Adrenal gland (tissue), 12 donors: ENCODE data around the gene SPAG16. TPM values are rescaled to one million over a fixed set of nuclear protein-coding genes. Genes with fewer than 3 reads are reported as not detected.

Source experiments
- DNase-seq, 7 donors: peaks; one replicate each; pipeline ENCODE4 v3.0.0-alpha.2; 2019 to 2020
- H3K27ac ChIP-seq, 5 donors: fragments of 200-600 bp; sonication (generic) in 4 of 5; 1 replicate in 3 of 5; 2 replicates in 2 of 5; pipeline versions ENCODE4 v1.5.1 to v1.8.0; 2016 to 2020; ENCODE audit warnings: mild to moderate bottlenecking in 1 of 5
- H3K27me3 ChIP-seq: fragments of 200-600 bp; 2 replicates; pipeline ENCODE4 v1.8.0; 2021
- H3K36me3 ChIP-seq, 2 donors: fragments of 200-600 bp; replicated peaks in 1 of 2; 1 replicate in 1 of 2; 2 replicates in 1 of 2; pipeline versions ENCODE4 v1.5.1 to v1.8.0; 2018 to 2022
- H3K4me1 ChIP-seq, 2 donors: fragments of 200-600 bp; replicated peaks in 1 of 2; 1 replicate in 1 of 2; 2 replicates in 1 of 2; pipeline versions ENCODE4 v1.5.1 to v1.8.0; 2018 to 2021
- H3K4me3 ChIP-seq, 4 donors: fragments of 200-600 bp; sonication (generic) in 3 of 4; one replicate each; pipeline ENCODE4 v1.5.1; 2016 to 2018
- H3K9me3 ChIP-seq, 3 donors: fragments of 200-600 bp; sonication (generic) in 1 of 3; replicated peaks in 1 of 3; 1 replicate in 2 of 3; 2 replicates in 1 of 3; pipeline versions ENCODE4 v1.5.1 to v1.8.0; 2016 to 2021
- CTCF ChIP-seq, 6 experiments: fragments of 450-650 bp in 4 of 6; fragments of 200-600 bp in 2 of 6; sonication (generic) in 1 of 6; IDR thresholded peaks; 1 replicate in 5 of 6; 2 replicates in 1 of 6; pipeline versions ENCODE4 v1.5.1 to v1.8.0; 2016 to 2021; ENCODE audit warnings: antibody characterized with exemption in 6 of 6, mild to moderate bottlenecking in 2 of 6, moderate library complexity in 1 of 6
- POLR2A ChIP-seq, 2 donors: fragments of 450-650 bp; IDR thresholded peaks; one replicate each; pipeline ENCODE4 v1.6.1; 2017; ENCODE audit warnings: antibody characterized with exemption in 2 of 2, mild to moderate bottlenecking in 2 of 2, moderate library complexity in 1 of 2
- WGBS, 4 donors: extraction: QIAGEN DNeasy Blood & Tissue Kit in 2 of 4; methylation state at CpG; one replicate each; pipeline versions ENCODE4 v1.1.5 to v1.1.7; 2013 to 2017; 5-methylcytosine and 5-hydroxymethylcytosine counted together
- intact Hi-C, 2 donors: fragments of 100-400 bp; cut with DNase I; formaldehyde crosslinking; loops; one replicate each; pipeline versions ENCODE4 v1.14.1 to v1.15.0; 2022 to 2023
- polyA plus RNA-seq, 3 donors: library from polyadenylated mRNA; stranded (reverse); fragments of 200-250 nt in 2 of 3; fragments of 350-450 nt in 1 of 3; fragmentation: Illumina TruSeq in 1 of 3; extraction: RNeasy Lipid Tissue Mini Kit (QIAGEN cat#74804) in 1 of 3; gene quantifications; one replicate each; pipeline ENCODE4 v1.2.3, GENCODE V29; 2013 to 2014
- total RNA-seq, 9 donors: library from RNA; depleted of rRNA in 4 of 9; stranded (reverse); fragments of >200 nt in 4 of 9; fragments of 120-200 nt in 1 of 9; fragmentation: NEBNext Ultra II Directional in 1 of 9; extraction: Animal tissue kit (Norgen Biotek cat#: 25700) in 1 of 9; gene quantifications; one replicate each; pipeline versions ENCODE4 v1.1.0 to v1.2.4, GENCODE V29; 2013 to 2023
- donor health status: healthy with polysubstance abuse.
- donor health status: Bipolar disorder and iron deficiency.
- donor health status: DM: yes; HTN: yes; CAD: no.
- donor health status: DM: no; HTN: no; CAD: no.
- donor health status: DM: no; HTN: no; CAD: no.
- donor health status: DM: yes; HTN: yes; CAD: no.

Gene SPAG16
- total and polyA plus RNA-seq, 12 donors: 12.4 to 45.3 (median 21.8) TPM

- Histone ChIP-seq H3K36me3 (no peaks in the 10 kb centered on the region), H3K4me3 (no peak overlapping the region), H3K27ac (no peak overlapping the region), H3K4me1 (no peaks in the 10 kb centered on the region), H3K9me3 (no peaks in the 10 kb centered on the region), H3K27me3 (no peaks in the 10 kb centered on the region)
- TF ChIP-seq CTCF (IDR thresholded peaks at IDR 0.05) (no peak), POLR2A (IDR thresholded peaks at IDR 0.05) (no peak)
- WGBS, 4 donors: 69 to 80% (median 74%) methylated on average over 3 of the region's 3 CpGs
- no peak for DNase-seq
- intact Hi-C loops: no loop called here
Observed at GRCh38 chr2:213733893-213734292, 449.6 kb downstream of the SPAG16 start.

DNA sequence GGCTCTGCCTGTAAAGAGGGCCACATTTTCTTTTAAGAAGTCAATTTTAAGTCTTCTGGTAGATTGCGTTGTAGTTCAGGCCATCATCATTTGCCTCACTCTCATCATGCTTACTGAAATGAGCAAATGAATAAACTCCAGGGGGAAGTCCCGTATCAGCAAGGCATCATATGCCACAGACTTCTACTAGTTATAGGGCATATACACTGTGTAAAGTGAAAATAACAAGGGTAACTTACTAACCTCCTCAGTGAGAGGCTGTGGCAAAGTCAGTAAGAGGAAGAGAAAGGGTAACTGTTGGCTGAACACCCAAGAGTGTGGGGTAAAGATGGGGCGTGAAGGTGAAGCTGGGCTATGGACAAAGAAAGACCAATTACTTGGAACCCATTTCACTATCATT, 456.2 kb downstream of the SPAG16 start:
- H3K4me3 ChIP-seq: no peak overlapping the region
- no peaks in the 10 kb centered on the region for H3K36me3 ChIP-seq
- no peak for DNase-seq
- no peaks in the 10 kb centered on the region for H3K4me1 ChIP-seq
- 86 to 88% (median 86%) methylated on average over 3 of the region's 3 CpGs for whole genome bisulfite sequencing, 4 donors
- H3K27ac ChIP-seq: no peak overlapping the region
- no peaks in the 10 kb centered on the region for H3K9me3 ChIP-seq
- intact Hi-C loops: no loop called here
- no peak for TF ChIP-seq POLR2A (IDR thresholded peaks at IDR 0.05)
- no peak for TF ChIP-seq CTCF (IDR thresholded peaks at IDR 0.05)
- no peaks in the 10 kb centered on the region for H3K27me3 ChIP-seq

GRCh38 chr2:213751446-213751845, 467.2 kb downstream of the SPAG16 start:
- Histone ChIP-seq H3K9me3 (no peaks in the 10 kb centered on the region), H3K27me3 (no peaks in the 10 kb centered on the region), H3K36me3 (no peaks in the 10 kb centered on the region), H3K4me1 (no peaks in the 10 kb centered on the region), H3K27ac (no peak overlapping the region), H3K4me3 (no peak overlapping the region)
- intact Hi-C loops: no loop called here
- WGBS, 4 donors: 68 to 78% (median 72%) methylated on average over 6 of the region's 6 CpGs
- no peak for DNase-seq
- no peak for TF ChIP-seq POLR2A (IDR thresholded peaks at IDR 0.05)
- no peak for TF ChIP-seq CTCF (IDR thresholded peaks at IDR 0.05)

DNA sequence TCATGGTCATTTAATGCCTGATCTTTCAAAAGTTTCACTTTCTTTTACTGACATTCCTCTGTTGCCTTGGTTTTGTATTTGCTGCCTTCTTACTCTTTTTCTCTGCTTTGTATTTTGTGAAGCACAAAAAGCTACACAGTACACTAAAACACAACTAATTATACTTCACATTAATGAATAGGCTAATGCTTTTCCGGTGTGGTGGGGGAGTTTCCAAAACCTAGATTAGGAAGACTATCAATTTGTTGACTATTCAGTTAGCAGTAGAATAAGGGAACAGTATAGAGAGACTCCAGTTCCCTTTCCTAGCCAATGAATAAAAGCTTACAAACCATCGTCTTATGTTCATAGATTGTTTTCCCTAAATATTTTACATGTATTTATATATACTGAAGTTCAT, 468.3 kb downstream of the SPAG16 start:
- Histone ChIP-seq H3K27ac (no peak overlapping the region), H3K27me3 (no peaks in the 10 kb centered on the region), H3K4me3 (no peak overlapping the region), H3K36me3 (no peaks in the 10 kb centered on the region), H3K9me3 (no peaks in the 10 kb centered on the region), H3K4me1 (no peaks in the 10 kb centered on the region)
- TF ChIP-seq POLR2A (IDR thresholded peaks at IDR 0.05) (no peak), CTCF (IDR thresholded peaks at IDR 0.05) (no peak)
- intact Hi-C loops: no loop called here
- DNase-seq: no peak
- 50 to 68% (median 59%) methylated on average over 2 of the region's 2 CpGs for WGBS, 4 donors
